Endothelial cell (in vitro differentiated cells): Measurements from ENCODE around the gene CAP2. TPM values are rescaled to one million over a fixed set of nuclear protein-coding genes. Genes with fewer than 3 reads are reported as not detected.

Experiments
- DNase-seq: peaks from one replicate; pipeline ENCODE4 v3.0.0; 2021; ENCODE audit warnings: low spot score
- H3K27ac Mint-ChIP-seq: one replicate; pipeline ENCODE4 v1.8.0; 2021; ENCODE audit warnings: mixed read lengths, inconsistent platforms; ENCODE audit not compliant: unreplicated experiment
- H3K27me3 Mint-ChIP-seq: one replicate; pipeline ENCODE4 v1.8.0; 2021; ENCODE audit warnings: mild to moderate bottlenecking, moderate library complexity, mixed read lengths, inconsistent platforms; ENCODE audit not compliant: unreplicated experiment
- H3K36me3 Mint-ChIP-seq: one replicate; pipeline ENCODE4 v1.8.0; 2021; ENCODE audit warnings: mild to moderate bottlenecking, low read depth, mixed read lengths, inconsistent platforms; ENCODE audit not compliant: unreplicated experiment
- H3K4me1 Mint-ChIP-seq: one replicate; pipeline ENCODE4 v1.8.0; 2021; ENCODE audit warnings: mild to moderate bottlenecking, mixed read lengths, inconsistent platforms; ENCODE audit not compliant: unreplicated experiment
- H3K4me3 Mint-ChIP-seq: one replicate; pipeline ENCODE4 v1.8.0; 2021; ENCODE audit warnings: mild to moderate bottlenecking, mixed read lengths, inconsistent platforms; ENCODE audit not compliant: unreplicated experiment
- H3K9me3 Mint-ChIP-seq: one replicate; pipeline ENCODE4 v1.8.0; 2021; ENCODE audit warnings: mixed read lengths, inconsistent platforms; ENCODE audit not compliant: unreplicated experiment
- CTCF ChIP-seq: fragments of 200-600 bp; sonication (generic); IDR thresholded peaks from one replicate; pipeline ENCODE4 v1.5.0; 2021; ENCODE audit warnings: antibody characterized with exemption; ENCODE audit not compliant: unreplicated experiment
- total RNA-seq: library from RNA; stranded (reverse); fragmentation: NEBNext Ultra II Directional; extraction: Animal tissue kit (Norgen Biotek cat#: 25700); gene quantifications from one replicate; pipeline ENCODE4 v1.2.1, GENCODE V29; 2021; ENCODE audit not compliant: unreplicated experiment

Gene CAP2
- total RNA-seq, 1 donor from 2014 or later = 4.4 TPM

- H3K27ac Mint-ChIP-seq = no peak overlapping the region
- no peaks in the 10 kb centered on the region for H3K4me1 Mint-ChIP-seq
- H3K27me3 Mint-ChIP-seq = no peaks in the 10 kb centered on the region
- TF ChIP-seq CTCF = no peak
- H3K9me3 Mint-ChIP-seq = no peaks in the 10 kb centered on the region
- H3K4me3 Mint-ChIP-seq = no peak overlapping the region
- no peaks in the 10 kb centered on the region for H3K36me3 Mint-ChIP-seq
- no peak for DNase-seq
Observed at GRCh38 chr6:17506531-17506930, 113.1 kb downstream of the CAP2 start.

- H3K27ac Mint-ChIP-seq = no peak overlapping the region
- TF ChIP-seq CTCF = no peak
- no peaks in the 10 kb centered on the region for H3K4me1 Mint-ChIP-seq
- H3K36me3 Mint-ChIP-seq = no peaks in the 10 kb centered on the region
- H3K27me3 Mint-ChIP-seq = no peaks in the 10 kb centered on the region
- no peak for DNase-seq
- H3K4me3 Mint-ChIP-seq = no peak overlapping the region
- no peaks in the 10 kb centered on the region for H3K9me3 Mint-ChIP-seq
Observed at GRCh38 chr6:17506962-17507361, 113.6 kb downstream of the CAP2 start.

GRCh38 chr6:17511084-17511483 lies 117.7 kb downstream of the CAP2 start:
- H3K36me3 Mint-ChIP-seq = no peaks in the 10 kb centered on the region
- H3K27ac Mint-ChIP-seq = no peak overlapping the region
- no peak for DNase-seq
- no peak for TF ChIP-seq CTCF
- H3K4me3 Mint-ChIP-seq = no peak overlapping the region
- no peaks in the 10 kb centered on the region for H3K27me3 Mint-ChIP-seq
- H3K4me1 Mint-ChIP-seq = no peaks in the 10 kb centered on the region
- no peaks in the 10 kb centered on the region for H3K9me3 Mint-ChIP-seq

- TF ChIP-seq CTCF = no peak
- no peaks in the 10 kb centered on the region for H3K9me3 Mint-ChIP-seq
- H3K36me3 Mint-ChIP-seq = no peaks in the 10 kb centered on the region
- no peak overlapping the region for H3K27ac Mint-ChIP-seq
- no peak overlapping the region for H3K4me3 Mint-ChIP-seq
- H3K4me1 Mint-ChIP-seq = no peaks in the 10 kb centered on the region
- no peaks in the 10 kb centered on the region for H3K27me3 Mint-ChIP-seq
- no peak for DNase-seq
Observed at GRCh38 chr6:17511580-17511979, 118.2 kb downstream of the CAP2 start.

- DNase-seq = no peak
Observed at GRCh38 chr6:17519120-17519519, 125.7 kb downstream of the CAP2 start.

More at GRCh38 chr6:17519120-17519519, 125.7 kb downstream of the CAP2 start:
- H3K4me3 Mint-ChIP-seq = no peak overlapping the region
- no peaks in the 10 kb centered on the region for H3K4me1 Mint-ChIP-seq
- H3K36me3 Mint-ChIP-seq = no peaks in the 10 kb centered on the region
- TF ChIP-seq CTCF = no peak
- H3K9me3 Mint-ChIP-seq = no peaks in the 10 kb centered on the region
- no peak overlapping the region for H3K27ac Mint-ChIP-seq
- H3K27me3 Mint-ChIP-seq = peaks cover 2% of the 10 kb centered on the region
